ENCODE results near the gene CTDNEP1.

The CTDNEP1 gene

GRCh38 chr17:7260651-7261378 lies 9.3 kb upstream of the CTDNEP1 start:
- DNase-seq = peak; percentile 42
- peaks cover 36% of the 10 kb centered on the region for H3K4me1 Mint-ChIP-seq (ENCODE audit: low read depth)

GRCh38 chr17:7260151-7260550 lies 8.6 kb upstream of the CTDNEP1 start:
- DNase-seq = no peak
- Mint-ChIP-seq H3K4me3 (peak overlapping the region; percentile 18), H3K9me3 (no peaks in the 10 kb centered on the region), H3K36me3 (ENCODE audit: low read depth) (peaks cover 47% of the 10 kb centered on the region), H3K27me3 (peaks cover 26% of the 10 kb centered on the region), H3K4me1 (ENCODE audit: low read depth) (peaks cover 36% of the 10 kb centered on the region), H3K27ac (peak overlapping the region; percentile 14)

More at GRCh38 chr17:7260651-7261378, 9.3 kb upstream of the CTDNEP1 start:
- Mint-ChIP-seq H3K27ac (peak overlapping the region; percentile 52), H3K9me3 (no peaks in the 10 kb centered on the region), H3K4me3 (peak overlapping the region; percentile 51), H3K36me3 (ENCODE audit: low read depth) (peaks cover 41% of the 10 kb centered on the region), H3K27me3 (peaks cover 26% of the 10 kb centered on the region)

DNA sequence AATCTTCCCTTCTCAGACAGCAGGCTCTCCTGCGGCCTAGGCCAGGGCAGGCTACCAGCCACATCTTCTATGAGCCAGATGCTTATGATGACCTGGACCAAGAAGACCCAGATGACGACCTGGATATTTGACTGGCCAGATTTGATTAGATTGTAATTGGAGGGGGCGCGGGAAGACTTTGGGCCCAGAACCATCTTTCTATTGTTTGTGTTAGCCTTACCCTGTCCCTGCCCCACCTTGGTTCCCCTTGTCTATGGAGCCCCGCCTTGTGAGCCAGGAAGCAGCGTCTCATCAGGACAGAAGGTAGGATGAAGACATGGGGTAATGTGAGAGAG lies 8.0 kb upstream of the CTDNEP1 start:
- H3K4me3 Mint-ChIP-seq = no peak overlapping the region
- no peak for DNase-seq
- H3K4me1 Mint-ChIP-seq (ENCODE audit: low read depth) = peaks cover 39% of the 10 kb centered on the region
- peaks cover 54% of the 10 kb centered on the region for H3K36me3 Mint-ChIP-seq (ENCODE audit: low read depth)
- H3K27me3 Mint-ChIP-seq = peaks cover 26% of the 10 kb centered on the region
- no peaks in the 10 kb centered on the region for H3K9me3 Mint-ChIP-seq
- H3K27ac Mint-ChIP-seq = no peak overlapping the region

- Mint-ChIP-seq H3K4me1 (ENCODE audit: low read depth) (peaks cover 42% of the 10 kb centered on the region), H3K36me3 (ENCODE audit: low read depth) (peaks cover 59% of the 10 kb centered on the region), H3K27me3 (peaks cover 20% of the 10 kb centered on the region), H3K4me3 (no peak overlapping the region), H3K27ac (no peak overlapping the region), H3K9me3 (no peaks in the 10 kb centered on the region)
- no peak for DNase-seq
Observed at GRCh38 chr17:7258731-7259554, 7.4 kb upstream of the CTDNEP1 start.

DNA sequence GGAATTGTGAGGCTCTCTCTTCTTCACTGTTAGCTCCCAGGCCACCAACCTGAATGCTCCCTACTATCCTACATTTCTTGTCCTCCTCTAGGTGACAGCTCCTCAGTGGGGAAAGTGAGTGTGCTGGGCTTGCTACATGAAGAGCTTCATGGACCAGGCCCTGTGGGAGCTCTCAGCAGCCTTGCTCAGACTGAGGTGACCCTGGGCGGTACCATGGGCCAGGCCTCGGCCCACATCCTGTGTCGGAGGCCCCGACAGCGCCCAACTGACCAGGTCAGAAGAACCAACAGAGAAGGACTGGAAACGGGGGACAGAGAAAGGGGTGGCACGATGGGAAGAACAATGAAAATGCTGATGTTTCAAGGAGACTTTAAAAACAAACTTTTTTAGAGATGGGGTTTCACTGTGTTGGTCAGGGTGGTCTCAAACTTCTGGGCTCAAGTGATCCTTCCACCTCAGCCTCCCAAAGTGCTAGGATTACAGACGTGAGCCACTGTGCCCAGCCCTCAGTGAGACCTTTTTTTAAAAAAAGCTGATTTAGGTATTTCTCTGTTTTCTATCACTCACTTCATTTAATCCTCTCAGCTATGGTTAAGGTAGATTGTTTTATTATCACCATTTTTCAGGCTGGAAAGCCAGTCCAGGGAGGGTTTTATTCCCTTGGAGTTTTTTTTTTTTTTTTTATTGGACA lies 5.4 kb upstream of the CTDNEP1 start:
- peaks cover 78% of the 10 kb centered on the region for H3K36me3 Mint-ChIP-seq (ENCODE audit: low read depth)
- H3K27ac Mint-ChIP-seq = peak overlapping the region; percentile 79

DNA sequence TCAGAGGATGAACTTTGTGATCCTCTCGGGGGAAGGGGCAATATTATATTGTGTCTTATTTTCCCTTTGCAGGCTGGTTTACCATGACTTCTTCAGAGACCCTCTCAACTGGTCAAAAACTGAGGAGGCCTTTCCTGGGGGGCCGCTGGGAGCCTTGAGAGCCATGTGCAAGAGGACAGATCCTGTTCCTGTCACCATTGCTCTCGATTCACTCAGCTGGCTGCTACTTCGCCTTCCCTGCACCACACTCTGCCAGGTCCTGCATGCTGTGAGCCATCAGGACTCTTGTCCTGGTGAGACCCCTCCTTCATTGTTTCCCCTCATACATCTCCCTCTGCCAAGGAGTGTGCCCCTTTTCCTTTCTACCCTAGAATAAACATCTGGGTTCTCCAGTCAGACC lies 3.0 kb upstream of the CTDNEP1 start:
- H3K36me3 Mint-ChIP-seq (ENCODE audit: low read depth) = peaks cover 86% of the 10 kb centered on the region
- H3K27me3 Mint-ChIP-seq = no peaks in the 10 kb centered on the region
- H3K4me1 Mint-ChIP-seq (ENCODE audit: low read depth) = peaks cover 34% of the 10 kb centered on the region
- no peak overlapping the region for H3K27ac Mint-ChIP-seq
- no peaks in the 10 kb centered on the region for H3K9me3 Mint-ChIP-seq
- H3K4me3 Mint-ChIP-seq = no peak overlapping the region
- no peak for DNase-seq

More for the DNA sequence above, 5.4 kb upstream of the CTDNEP1 start:
- no peak for DNase-seq
- Mint-ChIP-seq H3K4me1 (ENCODE audit: low read depth) (peaks cover 38% of the 10 kb centered on the region), H3K27me3 (peaks cover 3% of the 10 kb centered on the region), H3K9me3 (no peaks in the 10 kb centered on the region), H3K4me3 (no peak overlapping the region)

GRCh38 chr17:7253082-7253481 lies 1.5 kb upstream of the CTDNEP1 start:
- Mint-ChIP-seq H3K27me3 (no peaks in the 10 kb centered on the region), H3K27ac (peak overlapping the region; percentile 100), H3K36me3 (ENCODE audit: low read depth) (peaks cover 81% of the 10 kb centered on the region), H3K4me3 (peak overlapping the region; percentile 89), H3K9me3 (no peaks in the 10 kb centered on the region), H3K4me1 (ENCODE audit: low read depth) (peaks cover 40% of the 10 kb centered on the region)
- no peak for DNase-seq

GRCh38 chr17:7252176-7253043 lies 876 bp upstream of the CTDNEP1 start, which contains the start of gene ELP5:
TSS of gene ELP5 (plus strand) at chr17:7252215. CDS start at chr17:7252551, 336 bp downstream.
- H3K9me3 Mint-ChIP-seq = no peaks in the 10 kb centered on the region
- no peaks in the 10 kb centered on the region for H3K27me3 Mint-ChIP-seq
- H3K27ac Mint-ChIP-seq = peak within 1 kb of the TSS; percentile 100
- DNase-seq = no peak
- H3K36me3 Mint-ChIP-seq (ENCODE audit: low read depth) = peaks cover 79% of the 10 kb centered on the region
- H3K4me3 Mint-ChIP-seq = peak within 1 kb of the TSS; percentile 89
- H3K4me1 Mint-ChIP-seq (ENCODE audit: low read depth) = peaks cover 42% of the 10 kb centered on the region

DNA sequence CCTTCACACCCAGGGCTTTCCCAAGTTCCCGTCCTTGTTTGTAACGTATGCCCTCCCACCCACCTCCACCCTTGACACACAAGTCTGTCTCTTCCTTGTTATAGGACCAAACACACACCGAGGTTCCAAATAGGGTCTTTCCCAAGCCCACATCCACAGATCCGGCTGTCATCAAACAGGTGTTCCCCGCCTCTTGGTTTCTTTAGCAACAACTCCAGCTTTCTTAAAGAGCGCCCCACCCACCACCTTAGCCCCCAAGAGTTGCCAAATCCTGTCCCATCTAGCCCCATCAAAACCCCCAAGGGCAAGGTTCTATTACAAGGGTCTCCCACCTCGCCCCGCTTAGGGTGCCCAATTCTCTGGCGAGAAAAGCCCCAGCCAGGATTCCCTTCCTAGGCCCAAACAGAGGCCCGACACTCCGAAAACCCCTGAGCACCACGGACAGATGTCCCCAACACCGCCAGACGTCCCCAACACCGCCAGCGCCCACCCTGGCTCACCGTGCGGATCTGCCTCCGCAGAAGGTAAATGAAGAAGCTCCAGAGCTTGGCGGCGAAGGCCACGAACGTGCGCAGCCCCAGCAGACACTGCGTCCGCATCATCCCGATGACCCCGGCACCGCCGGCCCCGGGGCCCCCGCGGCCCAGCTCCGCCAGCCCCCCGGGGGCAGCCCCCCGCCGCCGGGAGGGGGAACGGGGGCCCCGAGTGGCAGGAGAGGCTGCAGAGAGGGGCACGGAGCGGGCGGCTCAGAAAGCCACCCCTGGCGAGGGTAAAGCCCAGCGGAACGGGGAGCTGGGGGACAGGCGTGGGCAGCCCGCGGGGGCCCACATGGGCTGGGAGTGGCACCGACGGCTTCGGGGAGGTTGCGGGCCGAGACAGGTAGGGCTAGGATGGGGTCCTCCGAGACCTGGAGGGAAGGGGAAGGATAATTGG lies 573 bp downstream of the CTDNEP1 start:
- Mint-ChIP-seq H3K27ac (peak overlapping the region; percentile 100), H3K4me1 (ENCODE audit: low read depth) (peaks cover 51% of the 10 kb centered on the region), H3K36me3 (ENCODE audit: low read depth) (peaks cover 78% of the 10 kb centered on the region), H3K4me3 (peak overlapping the region; percentile 89), H3K9me3 (no peaks in the 10 kb centered on the region), H3K27me3 (no peaks in the 10 kb centered on the region)
- DNase-seq = no peak

GRCh38 chr17:7249830-7250229 lies 1.7 kb downstream of the CTDNEP1 start:
- no peaks in the 10 kb centered on the region for H3K9me3 Mint-ChIP-seq
- peak overlapping the region; percentile 89 for H3K4me3 Mint-ChIP-seq
- DNase-seq = no peak
- no peaks in the 10 kb centered on the region for H3K27me3 Mint-ChIP-seq
- H3K36me3 Mint-ChIP-seq (ENCODE audit: low read depth) = peaks cover 74% of the 10 kb centered on the region
- H3K27ac Mint-ChIP-seq = peak overlapping the region; percentile 95
- H3K4me1 Mint-ChIP-seq (ENCODE audit: low read depth) = peaks cover 50% of the 10 kb centered on the region

DNA sequence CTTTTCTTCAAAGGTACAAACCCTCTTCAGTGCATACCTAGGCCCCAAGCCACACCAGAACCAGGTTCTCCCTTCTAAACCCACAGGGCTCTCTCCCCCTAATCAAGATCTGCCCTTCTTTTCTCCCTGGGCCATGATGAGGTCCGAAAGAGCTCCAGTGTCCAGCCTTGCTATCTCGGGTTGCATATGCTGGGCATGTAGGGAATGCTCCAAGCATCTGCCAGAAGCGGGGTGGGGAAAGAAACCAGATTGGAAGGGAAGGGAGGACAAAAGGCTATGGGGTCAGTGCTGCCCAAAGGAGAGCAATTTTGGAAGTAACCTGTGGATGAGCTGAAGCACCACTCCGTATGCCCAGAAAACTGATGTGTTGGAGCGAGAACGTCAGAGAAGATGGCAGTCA lies 2.3 kb downstream of the CTDNEP1 start:
- no peak for DNase-seq
- Mint-ChIP-seq H3K9me3 (no peaks in the 10 kb centered on the region), H3K36me3 (ENCODE audit: low read depth) (peaks cover 74% of the 10 kb centered on the region), H3K27ac (peak overlapping the region; percentile 95), H3K4me3 (peak overlapping the region; percentile 89), H3K4me1 (ENCODE audit: low read depth) (peaks cover 45% of the 10 kb centered on the region), H3K27me3 (no peaks in the 10 kb centered on the region)

GRCh38 chr17:7248796-7249195 lies 2.7 kb downstream of the CTDNEP1 start:
- H3K27ac Mint-ChIP-seq = peak overlapping the region; percentile 95
- H3K27me3 Mint-ChIP-seq = no peaks in the 10 kb centered on the region
- peak overlapping the region; percentile 89 for H3K4me3 Mint-ChIP-seq
- peaks cover 41% of the 10 kb centered on the region for H3K4me1 Mint-ChIP-seq (ENCODE audit: low read depth)
- H3K9me3 Mint-ChIP-seq = no peaks in the 10 kb centered on the region
- no peak for DNase-seq
- H3K36me3 Mint-ChIP-seq (ENCODE audit: low read depth) = peaks cover 74% of the 10 kb centered on the region

- no peaks in the 10 kb centered on the region for H3K9me3 Mint-ChIP-seq
- DNase-seq = no peak
- peaks cover 44% of the 10 kb centered on the region for H3K4me1 Mint-ChIP-seq (ENCODE audit: low read depth)
- peak overlapping the region; percentile 72 for H3K27ac Mint-ChIP-seq
- peaks cover 73% of the 10 kb centered on the region for H3K36me3 Mint-ChIP-seq (ENCODE audit: low read depth)
- no peak overlapping the region for H3K4me3 Mint-ChIP-seq
- no peaks in the 10 kb centered on the region for H3K27me3 Mint-ChIP-seq
Observed at GRCh38 chr17:7246779-7247178, 4.8 kb downstream of the CTDNEP1 start.

Data from activated T-cell treated with anti-CD3 and anti-CD28 coated beads, Interleukin-2, amount 50 U/mL, for 24 hours (primary cell).